Measurements from ENCODE around the gene TNFSF13B.

TNFSF13B gene

GRCh38 chr13:108269601-108270328, at the start of gene TNFSF13B:
Gene TNFSF13B (plus strand): TSS chr13:108269718. CDS start chr13:108269896, 178 bp downstream.
- no peak within 1 kb of the TSS for H3K27ac ChIP-seq
- no peak for TF ChIP-seq CTCF (conservative IDR thresholded peaks at IDR 0.05)

GRCh38 chr13:108220041-108220440, 49.5 kb upstream of the TNFSF13B start:
- TF ChIP-seq CTCF (conservative IDR thresholded peaks at IDR 0.05): peak; percentile 72
- no peak overlapping the region for H3K27ac ChIP-seq

GRCh38 chr13:108223687-108224503, 45.6 kb upstream of the TNFSF13B start:
- no peak for TF ChIP-seq CTCF (conservative IDR thresholded peaks at IDR 0.05)

GRCh38 chr13:108225440-108225839, 44.1 kb upstream of the TNFSF13B start:
- no peak overlapping the region for H3K27ac ChIP-seq
- no peak for TF ChIP-seq CTCF (conservative IDR thresholded peaks at IDR 0.05)

More at GRCh38 chr13:108223687-108224503, 45.6 kb upstream of the TNFSF13B start:
- no peak overlapping the region for H3K27ac ChIP-seq

- no peak for TF ChIP-seq CTCF (conservative IDR thresholded peaks at IDR 0.05)
- no peak overlapping the region for H3K27ac ChIP-seq
Measured at GRCh38 chr13:108226184-108226583, 43.3 kb upstream of the TNFSF13B start.

- no peak overlapping the region for H3K27ac ChIP-seq
- peak; percentile 99 for TF ChIP-seq CTCF (conservative IDR thresholded peaks at IDR 0.05)
Measured at GRCh38 chr13:108227651-108228272, 41.8 kb upstream of the TNFSF13B start.

GRCh38 chr13:108230377-108230776, 39.1 kb upstream of the TNFSF13B start:
- no peak overlapping the region for H3K27ac ChIP-seq
- no peak for TF ChIP-seq CTCF (conservative IDR thresholded peaks at IDR 0.05)
